AG08396 (cell line): ENCODE results near the gene SHQ1.
"Not testable (repeated sequence)": the region's sequence is repeated elsewhere in the genome, so short reads cannot be mapped to it uniquely, and the experiment has no call there.

ENCODE experiments used
- DNase-seq: peaks from one replicate; pipeline ENCODE4 v3.0.0; 2012; ENCODE audit warnings: low spot score, mixed read lengths

SHQ1 gene

DNA sequence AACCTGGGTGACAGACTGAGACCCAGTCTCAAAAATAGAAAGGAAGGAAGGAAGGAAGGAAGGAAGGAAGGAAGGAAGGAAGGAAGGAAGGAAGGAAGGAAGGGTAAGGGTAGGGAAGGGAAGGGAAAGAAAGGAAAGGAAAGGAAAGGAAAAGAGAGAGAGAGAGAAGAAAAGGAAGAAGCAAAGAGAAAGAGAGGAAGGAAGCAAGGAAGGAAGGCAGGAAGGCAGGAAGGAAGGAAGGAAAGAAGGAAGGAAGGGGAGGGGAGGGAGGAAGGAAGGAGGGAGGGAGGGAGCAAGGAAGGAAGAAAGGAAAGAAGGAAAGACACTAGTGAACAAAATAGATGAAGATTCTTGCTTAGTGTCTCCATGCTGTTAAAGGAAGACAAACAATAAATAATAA is 129.1 kb downstream of the SHQ1 start:
- DNase-seq = no peak

DNA sequence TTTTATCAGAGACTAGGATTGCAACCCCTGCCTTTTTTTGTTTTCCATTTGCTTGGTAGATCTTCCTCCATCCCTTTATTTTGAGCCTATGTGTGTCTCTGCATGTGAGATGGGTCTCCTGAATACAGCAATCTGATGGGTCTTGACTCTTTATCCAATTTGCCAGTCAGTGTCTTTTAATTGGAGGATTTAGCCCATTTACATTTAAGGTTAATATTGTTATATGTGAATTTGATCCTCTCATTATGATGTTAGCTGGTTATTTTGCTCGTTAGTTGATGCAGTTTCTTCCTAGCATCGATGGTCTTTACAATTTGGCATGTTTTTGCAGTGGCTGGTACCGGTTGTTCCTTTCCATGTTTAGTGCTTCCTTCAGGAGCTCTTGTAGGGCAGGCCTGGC is 134.1 kb downstream of the SHQ1 start:
- DNase-seq = not testable (repeated sequence)

DNA sequence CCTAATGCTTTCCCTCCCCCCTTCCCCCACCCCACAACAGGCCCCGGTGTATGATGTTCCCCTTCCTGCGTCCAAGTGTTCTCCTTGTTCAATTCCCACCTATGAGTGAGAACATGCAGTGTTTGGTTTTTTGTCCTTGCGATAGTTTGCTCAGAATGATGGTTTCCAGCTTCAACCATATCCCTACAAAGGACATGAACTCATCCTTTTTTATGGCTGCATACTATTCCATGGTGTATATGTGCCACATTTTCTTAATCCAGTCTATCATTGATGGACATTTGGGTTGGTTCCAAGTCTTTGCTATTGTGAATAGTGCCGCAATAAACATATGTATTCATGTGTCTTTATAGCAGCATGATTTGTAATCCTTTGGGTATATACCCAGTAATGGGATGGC is 137.8 kb downstream of the SHQ1 start:
- DNase-seq = not testable (repeated sequence)

DNA sequence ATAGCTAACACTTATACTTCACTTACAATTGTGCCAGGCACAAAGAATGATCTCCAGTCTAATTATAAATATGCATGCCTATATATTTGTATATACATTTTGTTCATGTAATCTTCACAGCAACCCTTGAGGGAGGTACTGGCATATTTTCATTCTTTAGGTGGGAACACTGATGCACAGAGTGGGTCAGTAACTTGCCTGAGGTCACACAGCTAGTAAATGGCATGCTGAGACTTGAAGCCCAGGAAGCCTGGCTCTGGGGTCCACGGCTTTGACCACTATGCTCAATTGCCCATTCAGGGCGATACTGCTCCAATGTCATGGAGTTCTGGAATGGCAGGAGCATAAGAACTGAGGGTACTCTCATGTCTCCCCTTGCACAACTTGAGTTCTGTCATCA is 139.8 kb downstream of the SHQ1 start:
- no peak for DNase-seq

DNA sequence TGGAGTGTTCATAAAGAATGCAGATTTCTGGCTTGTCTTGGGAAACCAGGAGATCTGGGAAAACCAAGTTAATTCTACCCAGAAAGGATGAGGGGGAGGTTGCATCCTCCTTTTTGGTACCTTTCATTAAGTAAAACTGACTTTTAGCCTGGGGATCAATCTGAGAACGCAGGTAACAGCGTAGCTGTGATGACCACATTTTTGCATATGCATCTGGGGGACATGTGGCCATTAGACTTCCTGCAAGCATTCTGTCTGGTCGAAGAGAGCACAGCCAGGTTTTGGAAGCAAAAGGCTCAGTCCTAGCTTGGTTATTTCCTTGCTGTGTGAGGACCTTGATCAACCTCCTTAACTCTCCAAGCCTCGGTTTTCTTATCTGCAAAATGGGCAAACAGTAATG is 145.2 kb downstream of the SHQ1 start:
- DNase-seq = no peak

DNA sequence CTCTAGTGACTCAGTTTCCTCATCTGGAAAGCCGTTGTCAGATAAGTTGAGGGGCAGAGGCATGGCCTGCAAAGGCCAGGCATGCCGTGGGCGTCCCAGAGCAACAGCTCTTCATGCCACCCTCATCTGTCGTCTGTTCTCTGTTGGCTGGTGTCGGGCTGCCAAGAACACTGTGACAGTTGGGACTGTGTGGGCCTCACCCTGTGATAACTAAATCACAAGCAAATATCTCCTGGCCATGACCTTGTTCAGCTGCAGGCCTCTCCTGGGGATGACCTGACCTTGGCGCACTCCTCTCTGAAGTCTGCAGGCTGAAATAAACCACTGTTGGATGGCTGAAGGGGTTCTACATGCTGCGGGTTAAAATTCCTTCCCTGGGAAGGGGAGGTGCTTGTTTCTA is 145.9 kb downstream of the SHQ1 start:
- DNase-seq = no peak

DNA sequence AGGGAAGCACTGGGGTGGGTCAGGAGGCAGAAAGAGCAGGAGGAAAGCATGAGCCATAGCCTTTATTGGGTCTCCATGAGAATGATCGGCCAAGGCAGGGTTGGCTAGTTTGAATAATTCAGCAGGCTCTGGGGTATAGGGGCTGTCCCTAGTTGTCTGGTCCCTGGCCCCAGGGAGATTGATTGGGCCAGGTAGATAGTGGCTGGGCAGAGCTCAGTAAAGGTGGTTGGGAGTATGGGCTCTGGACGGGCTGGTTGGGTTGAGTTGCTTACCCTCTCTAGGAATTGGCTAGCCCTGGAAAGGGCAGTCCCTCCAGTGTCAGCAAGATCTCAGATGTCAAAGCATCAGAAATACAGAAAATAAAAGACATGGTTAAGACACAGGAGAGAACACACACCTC is 148.1 kb downstream of the SHQ1 start:
- DNase-seq = no peak

DNA sequence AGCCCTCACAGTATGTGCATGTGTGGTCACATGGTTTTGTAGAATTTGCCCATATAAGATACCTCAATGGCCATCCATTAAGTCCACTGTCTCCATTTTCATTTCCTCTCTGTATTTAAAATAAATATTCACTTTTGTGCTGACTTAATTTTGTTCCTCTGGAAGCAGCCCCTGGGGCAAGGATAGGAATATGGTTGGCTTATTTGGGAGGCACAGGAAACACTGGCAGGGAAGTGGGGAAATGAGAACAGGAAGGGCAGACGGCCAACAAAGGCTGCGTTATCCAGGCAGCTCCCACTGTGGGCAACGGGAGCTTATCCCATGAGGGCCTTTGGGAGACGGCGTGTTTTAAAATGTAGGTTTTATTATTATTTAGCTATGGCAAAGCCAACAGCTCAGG is 148.6 kb downstream of the SHQ1 start:
- no peak for DNase-seq
